Suppressor macrophage treated with lipopolysaccharide for 1 hour (primary cell): ENCODE data around the gene ZXDC.

Source experiments
- DNase-seq, 3 donors: peaks; one replicate each; pipeline ENCODE4 v3.0.0-alpha.2; 2020 to 2022

Gene ZXDC

GRCh38 chr3:126469479-126469878 lies 6.2 kb downstream of the ZXDC start:
- peak in 1 of 3 donors; percentile 17 for DNase-seq

GRCh38 chr3:126468028-126468891 lies 7.4 kb downstream of the ZXDC start:
- peak; percentile 56 to 61 (median 59) for DNase-seq

DNA sequence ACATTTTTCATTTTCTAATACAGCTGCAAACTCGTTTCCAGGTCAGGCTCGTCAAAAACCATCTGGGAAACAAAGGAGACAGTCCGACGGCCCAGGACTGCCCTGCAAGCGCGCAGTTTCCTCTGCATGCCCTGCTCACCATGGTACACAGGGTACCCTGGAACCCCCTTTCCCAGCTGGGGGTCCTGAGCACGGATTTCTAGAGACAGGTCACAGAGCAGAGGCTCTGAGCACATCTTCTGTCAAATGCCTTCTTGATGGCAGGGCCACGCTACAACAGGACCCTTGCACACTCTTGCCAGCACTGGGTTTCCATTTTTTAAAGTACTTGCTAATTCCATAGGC lies 8.1 kb downstream of the ZXDC start:
- no peak for DNase-seq

DNA sequence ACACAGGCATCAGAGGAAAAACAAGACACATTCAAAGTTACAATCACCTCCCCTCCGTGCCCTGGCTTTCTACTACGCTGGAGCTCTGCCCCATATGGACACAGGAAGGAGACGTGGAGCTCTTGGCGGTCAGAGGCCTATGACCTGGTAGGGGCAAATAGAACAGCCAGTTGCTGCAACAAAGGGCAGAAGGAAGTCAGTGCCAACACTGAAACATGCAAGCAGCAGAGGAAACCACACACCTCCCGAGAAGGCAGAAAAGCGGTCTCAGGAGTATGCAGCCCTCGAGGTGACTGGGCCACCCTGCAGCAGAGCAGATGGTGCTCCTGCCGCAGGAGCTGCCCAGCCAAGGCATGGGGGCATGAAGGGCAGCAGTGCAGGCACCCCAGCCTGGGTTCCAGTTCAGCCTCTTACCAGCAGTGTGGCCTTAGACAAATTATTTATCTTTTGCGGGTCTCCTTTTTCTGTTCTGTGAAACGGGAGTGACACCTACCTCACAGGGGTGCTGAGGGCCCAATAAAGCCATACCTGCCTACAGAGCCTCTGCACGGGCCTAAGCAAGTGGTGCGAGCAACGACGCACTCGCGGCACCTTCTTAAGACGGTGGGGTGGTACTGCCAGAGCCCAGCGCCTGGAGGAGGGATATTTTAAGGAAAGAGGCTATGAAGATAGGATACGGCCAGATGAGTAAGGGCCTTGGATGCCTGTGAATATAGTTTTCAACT lies 8.6 kb downstream of the ZXDC start:
- peak in 1 of 3 donors; percentile 11 for DNase-seq

DNA sequence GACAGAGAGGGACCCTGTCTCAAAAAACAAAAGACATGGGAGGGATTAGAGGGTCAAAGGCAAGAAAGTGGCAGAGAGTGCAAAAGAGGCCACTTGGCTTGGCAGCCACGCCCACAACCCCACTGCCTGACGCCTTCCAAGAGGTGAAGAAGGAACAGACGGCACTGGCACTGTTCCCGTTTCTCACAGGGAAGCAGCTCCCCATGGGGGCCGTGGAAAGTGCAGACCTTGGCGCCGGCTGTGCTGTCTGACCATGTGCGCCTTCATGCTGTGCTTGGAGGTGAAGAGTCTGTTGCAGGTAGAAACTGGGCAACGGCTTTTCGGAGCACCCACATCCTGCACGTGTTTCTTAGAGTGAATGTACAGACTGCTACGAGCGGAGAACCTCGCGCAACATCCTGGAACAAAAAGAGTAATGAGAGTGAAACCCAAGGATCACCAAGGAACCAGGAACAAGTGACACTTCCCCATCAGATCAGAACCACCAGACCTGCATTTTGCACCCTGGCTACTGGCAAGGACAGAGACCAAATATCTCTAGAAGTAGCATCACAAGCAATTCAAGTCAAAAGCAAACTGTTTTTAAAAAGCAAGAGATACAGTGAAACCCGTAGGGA lies 9.7 kb downstream of the ZXDC start:
- peak; percentile 70 to 81 (median 74) for DNase-seq

DNA sequence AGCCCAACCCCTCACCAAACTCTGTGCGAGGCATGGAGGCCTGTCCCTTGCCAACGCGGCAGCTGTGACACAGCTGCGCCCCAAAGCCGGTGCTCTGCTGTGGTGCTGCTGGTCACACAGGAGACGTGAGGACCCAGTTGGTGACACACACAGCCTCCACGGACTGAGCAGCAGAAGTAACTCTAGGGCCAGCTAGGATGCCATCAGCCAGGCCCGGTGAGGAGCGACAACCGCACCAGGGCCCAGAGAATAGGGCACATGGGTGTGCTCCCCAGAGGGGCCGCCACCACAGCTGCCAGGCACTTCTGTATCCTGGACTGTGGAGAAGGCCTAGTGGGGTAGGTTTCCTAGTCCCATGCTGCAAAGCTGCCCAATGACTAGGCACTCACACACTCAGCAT lies 10.7 kb downstream of the ZXDC start:
- DNase-seq: no peak

DNA sequence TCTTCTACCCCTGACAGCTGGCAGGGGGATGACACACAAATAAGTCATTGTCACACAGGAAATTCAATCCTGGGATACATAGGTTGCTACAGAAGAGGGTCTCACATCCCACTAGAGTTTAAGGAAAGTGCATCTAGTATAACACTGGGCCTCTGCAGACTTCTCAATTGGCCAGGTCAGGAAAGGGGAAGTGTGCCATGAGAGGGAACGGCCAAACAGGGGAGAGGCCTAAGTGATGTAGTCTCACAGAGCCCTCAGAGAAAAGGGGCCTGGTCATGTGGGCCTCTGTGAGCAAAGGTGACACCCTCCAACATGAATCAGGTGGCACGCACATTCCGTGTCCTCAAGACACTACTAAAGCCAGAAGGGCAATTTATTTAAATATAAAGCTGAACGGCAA lies 11.2 kb downstream of the ZXDC start:
- peak; percentile 38 to 53 (median 48) for DNase-seq

GRCh38 chr3:126464093-126464492 lies 11.6 kb downstream of the ZXDC start:
- DNase-seq: no peak

GRCh38 chr3:126463521-126463920 lies 12.2 kb downstream of the ZXDC start:
- no peak for DNase-seq

- DNase-seq: no peak
Observed at GRCh38 chr3:126461450-126462070, 14.1 kb downstream of the ZXDC start.

GRCh38 chr3:126460381-126460780 lies 15.3 kb downstream of the ZXDC start:
- no peak for DNase-seq

DNA sequence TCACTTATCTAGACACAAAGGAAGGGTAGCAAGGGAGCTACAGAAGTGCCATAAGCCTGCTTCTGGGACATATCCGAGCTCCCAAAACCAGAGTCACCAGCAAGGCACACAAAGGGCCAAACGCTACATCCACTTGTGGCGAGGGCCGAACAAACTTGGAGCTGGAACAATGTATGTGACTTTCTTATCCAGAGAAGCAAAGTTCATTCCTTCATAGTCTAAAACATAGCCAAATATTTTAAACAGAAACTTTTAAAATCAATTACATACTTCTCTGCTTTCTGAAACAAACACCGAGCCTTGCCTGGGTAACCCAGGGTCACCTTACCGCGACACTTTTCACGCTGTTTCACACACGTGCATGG lies 15.9 kb downstream of the ZXDC start:
- no peak for DNase-seq

GRCh38 chr3:126459111-126459762 lies 16.5 kb downstream of the ZXDC start:
- no peak for DNase-seq

DNA sequence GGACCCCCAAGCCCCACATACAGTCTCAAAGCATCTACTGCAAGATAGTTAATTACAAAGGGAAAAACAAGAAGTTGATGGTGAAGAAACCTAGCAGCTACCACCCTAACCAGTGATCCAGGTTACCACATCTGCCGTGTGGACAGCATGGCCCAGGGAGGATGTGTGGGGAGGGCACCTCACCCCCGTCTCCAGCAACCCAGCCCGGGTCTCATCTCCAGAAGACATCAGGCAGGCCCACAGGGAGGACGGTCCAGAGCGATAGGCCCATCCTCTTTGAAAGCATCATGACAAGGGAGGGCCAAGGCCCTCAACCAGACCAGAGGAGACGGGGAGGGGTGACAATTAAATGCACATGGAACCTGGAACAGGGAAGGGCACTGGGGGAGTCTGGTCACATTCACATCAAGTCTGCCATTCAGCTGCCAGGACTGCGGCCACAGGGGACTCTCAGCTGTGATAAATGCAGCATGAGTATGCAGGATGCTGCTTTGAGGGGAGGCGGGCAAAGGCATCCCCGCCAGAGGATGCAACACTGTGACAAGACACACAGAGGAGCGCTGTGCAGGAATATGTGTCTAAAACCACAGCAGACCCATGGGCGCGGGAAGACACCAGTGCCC lies 18.8 kb downstream of the ZXDC start:
- no peak for DNase-seq

DNA sequence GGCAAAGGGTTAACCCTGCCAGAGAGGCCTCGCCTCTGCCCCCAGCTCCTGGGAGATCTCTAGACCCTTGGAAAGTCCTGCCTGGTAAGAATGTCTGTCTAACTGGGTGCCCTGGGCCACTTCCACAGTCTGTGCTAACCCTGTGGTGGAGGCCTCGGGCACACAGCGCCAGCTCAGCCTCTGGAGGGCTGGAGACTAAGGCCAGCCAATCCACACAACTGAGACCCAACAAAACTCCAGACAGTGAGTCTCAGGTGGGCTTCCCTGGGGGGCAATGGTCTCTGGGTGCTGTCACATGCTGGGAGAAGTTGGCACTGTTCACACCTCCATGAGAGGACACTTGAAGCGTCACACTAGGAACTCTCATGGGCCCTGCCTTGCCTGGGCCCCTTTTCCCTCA lies 19.5 kb downstream of the ZXDC start:
- no peak for DNase-seq

- no peak for DNase-seq
Observed at GRCh38 chr3:126454437-126455198, 21.1 kb downstream of the ZXDC start.

GRCh38 chr3:126454025-126454424 lies 21.7 kb downstream of the ZXDC start:
- DNase-seq: no peak

DNA sequence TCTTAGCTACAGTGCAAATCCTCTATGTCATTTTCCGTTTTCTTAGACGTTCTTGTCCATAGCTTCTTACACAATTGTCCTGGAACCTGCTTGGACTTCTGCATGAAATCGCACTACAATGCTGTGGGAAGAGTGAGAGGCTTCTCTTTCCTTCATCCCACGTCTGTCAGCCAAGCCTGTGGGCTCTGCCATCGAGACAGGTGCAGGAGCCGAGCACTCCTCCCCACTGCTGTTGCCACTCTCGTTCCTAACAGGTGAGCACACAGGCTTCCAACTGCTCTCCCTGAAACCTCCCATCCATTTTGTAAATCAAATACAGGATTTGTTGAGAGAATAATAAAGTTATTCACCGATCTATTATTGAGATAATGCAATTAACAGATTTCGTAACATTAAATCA lies 23.5 kb downstream of the ZXDC start:
- DNase-seq: no peak

DNA sequence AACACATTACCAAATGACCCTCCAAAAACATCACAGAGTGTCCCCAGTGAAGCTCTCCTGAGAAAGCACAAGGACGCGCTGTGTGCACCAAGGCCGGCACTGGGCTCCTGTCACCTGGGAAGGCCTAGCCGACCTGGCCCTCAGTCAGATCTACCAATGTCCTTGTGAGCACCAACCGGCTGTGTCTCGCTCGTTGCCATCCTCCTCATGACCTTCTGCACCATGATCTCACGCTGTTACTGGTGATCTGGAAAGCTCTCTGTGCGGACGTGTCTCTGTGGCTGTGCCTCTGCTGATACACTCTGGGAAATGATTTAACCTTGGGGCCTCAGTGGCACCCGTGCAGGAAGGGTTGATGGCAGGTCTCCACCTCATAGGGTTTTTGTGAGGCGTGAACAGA lies 24.2 kb downstream of the ZXDC start:
- DNase-seq: no peak

- DNase-seq: no peak
Observed at GRCh38 chr3:126450744-126451143, 24.9 kb downstream of the ZXDC start.

DNA sequence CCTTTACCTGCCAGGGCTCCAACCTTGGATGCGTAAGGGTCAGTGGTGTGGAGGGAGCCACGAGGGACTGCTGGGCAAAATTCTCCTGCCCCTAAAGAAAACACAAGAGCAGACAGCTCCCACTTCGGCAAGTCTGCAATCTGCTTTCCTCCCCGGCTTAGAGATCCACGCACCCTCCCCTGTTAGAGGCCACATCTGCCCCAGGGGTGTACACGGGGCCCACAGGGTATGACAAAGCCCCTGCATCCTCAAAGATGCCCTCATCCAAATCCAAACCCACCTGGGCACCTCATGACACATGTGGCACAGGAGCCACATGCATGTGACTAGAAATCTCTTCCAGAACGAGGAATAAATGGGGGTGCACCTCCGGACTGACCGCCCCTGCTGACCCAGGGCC lies 25.5 kb downstream of the ZXDC start:
- no peak for DNase-seq

DNA sequence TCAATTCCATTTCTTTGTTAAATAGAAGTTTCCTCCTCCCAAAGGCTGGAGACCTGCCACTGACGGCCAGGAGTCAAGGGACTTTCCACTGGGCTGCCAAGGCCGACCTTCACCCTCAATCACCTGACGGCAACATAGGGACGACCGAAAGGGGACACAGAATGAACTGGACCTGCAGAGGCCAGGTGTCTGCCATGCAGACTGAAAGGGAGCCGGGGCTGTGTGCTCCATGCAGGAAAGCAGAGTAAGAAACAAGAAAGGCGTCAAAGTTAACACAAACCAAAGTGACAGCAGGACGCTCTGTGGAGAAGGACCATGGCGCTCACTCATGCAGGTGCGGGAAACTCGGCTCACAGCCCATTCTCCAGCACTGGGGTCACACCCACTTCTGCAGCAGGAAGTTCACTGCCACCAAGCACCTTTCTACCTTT lies 26.1 kb downstream of the ZXDC start:
- DNase-seq: no peak
